Stimulated activated naive B cell treated with anti-CD40 and anti-IgM and Interleukin-4, amounts not matched to agents 10 μg/mL and 1 μg/mL and 100 μg/mL, for 72 hours (primary cell): ENCODE data around the gene PPP1R16B.
"Not testable (repeated sequence)": the region's sequence is repeated elsewhere in the genome, so short reads cannot be mapped to it uniquely, and the experiment has no call there.

ENCODE experiments used
- ATAC-seq, 2 donors: fragments of 150-1000 bp; cut with Tn5 transposase; replicated peaks; 2 replicates each; pipeline ENCODE4 v1.10.0; 2021; ENCODE audit warnings: moderate library complexity in 1 of 2
- DNase-seq: peaks from one replicate; pipeline ENCODE4 v3.0.0; 2021
- H3K27ac Mint-ChIP-seq: one replicate; pipeline ENCODE4 v1.8.0; 2022; ENCODE audit warnings: mild to moderate bottlenecking, mixed read lengths
- H3K27me3 Mint-ChIP-seq, 2 donors: one replicate each; pipeline ENCODE4 v1.8.0; 2022; ENCODE audit warnings: mixed read lengths in 2 of 2
- H3K36me3 Mint-ChIP-seq, 2 donors: one replicate each; pipeline ENCODE4 v1.8.0; 2022; ENCODE audit warnings: mixed read lengths in 2 of 2, mild to moderate bottlenecking in 1 of 2
- H3K4me1 Mint-ChIP-seq, 2 donors: one replicate each; pipeline ENCODE4 v1.8.0; 2022; ENCODE audit warnings: mixed read lengths in 2 of 2, mild to moderate bottlenecking in 1 of 2
- H3K4me3 Mint-ChIP-seq, 2 donors: one replicate each; pipeline ENCODE4 v1.8.0; 2022; ENCODE audit warnings: mild to moderate bottlenecking in 2 of 2, mixed read lengths in 2 of 2, moderate library complexity in 1 of 2
- H3K9me3 Mint-ChIP-seq, 2 donors: one replicate each; pipeline ENCODE4 v1.8.0; 2022; ENCODE audit warnings: mixed read lengths in 2 of 2, mild to moderate bottlenecking in 1 of 2

The PPP1R16B gene

DNA sequence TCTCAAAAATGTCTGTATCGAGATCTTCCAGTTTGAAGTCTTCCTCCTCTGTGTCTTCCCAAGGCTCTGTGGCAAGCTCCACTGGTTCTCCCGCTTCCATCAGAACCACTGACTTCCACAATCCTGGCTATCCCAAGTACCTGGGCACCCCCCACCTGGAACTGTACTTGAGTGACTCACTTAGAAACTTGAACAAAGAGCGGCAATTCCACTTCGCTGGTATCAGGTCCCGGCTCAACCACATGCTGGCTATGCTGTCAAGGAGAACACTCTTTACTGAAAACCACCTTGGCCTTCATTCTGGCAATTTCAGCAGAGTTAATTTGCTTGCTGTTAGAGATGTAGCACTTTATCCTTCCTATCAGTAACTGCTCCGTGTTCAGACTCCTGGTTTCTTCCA is 146.7 kb downstream of the PPP1R16B start:
- H3K4me1 Mint-ChIP-seq: no peaks in the 10 kb centered on the region
- ATAC-seq (no peak), DNase-seq (no peak)
- no peaks in the 10 kb centered on the region for H3K9me3 Mint-ChIP-seq
- no peaks in the 10 kb centered on the region for H3K27me3 Mint-ChIP-seq
- peaks cover 0 to 4% of the 10 kb centered on the region in 2 donors for H3K36me3 Mint-ChIP-seq
- H3K27ac Mint-ChIP-seq: no peak overlapping the region
- H3K4me3 Mint-ChIP-seq: no peak overlapping the region

DNA sequence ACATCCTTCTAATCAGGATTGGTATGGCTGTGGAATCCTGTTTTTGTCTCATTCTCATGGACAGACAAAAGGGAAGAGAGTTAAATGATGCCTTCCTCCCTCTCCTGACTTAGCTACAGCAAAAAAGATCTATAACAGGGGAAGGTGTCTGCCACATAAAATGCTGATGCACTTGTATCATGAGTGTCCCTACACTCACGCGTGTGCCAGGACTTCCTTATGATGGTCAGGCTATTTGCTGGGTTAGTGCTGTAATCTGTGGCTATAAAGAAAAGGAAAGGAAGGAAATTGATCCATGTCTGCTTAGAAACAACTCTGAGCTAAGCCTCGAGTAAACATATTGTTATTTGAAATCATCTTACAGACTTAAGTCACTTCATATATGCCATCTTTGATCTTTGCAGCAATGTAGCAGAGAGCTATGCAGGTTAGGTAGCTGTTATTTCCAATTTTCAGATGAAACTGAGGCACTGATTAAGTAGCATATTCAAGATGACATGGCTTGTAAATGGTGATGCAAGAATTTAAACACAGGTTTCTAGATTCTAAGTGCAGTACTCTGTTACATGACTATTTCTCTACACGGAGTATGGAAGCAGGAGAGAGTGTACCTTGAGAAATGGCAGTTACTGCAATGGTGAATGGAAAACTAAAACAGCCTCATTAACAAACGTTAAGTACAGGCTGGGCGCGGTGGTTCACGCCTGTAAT is 148.3 kb downstream of the PPP1R16B start:
- no peak for ATAC-seq
- no peak overlapping the region for H3K4me3 Mint-ChIP-seq
- peaks cover 0 to 4% of the 10 kb centered on the region in 2 donors for H3K36me3 Mint-ChIP-seq
- no peaks in the 10 kb centered on the region for H3K27me3 Mint-ChIP-seq
- H3K9me3 Mint-ChIP-seq: no peaks in the 10 kb centered on the region
- H3K27ac Mint-ChIP-seq: no peak overlapping the region
- DNase-seq: no peak
- H3K4me1 Mint-ChIP-seq: no peaks in the 10 kb centered on the region

DNA sequence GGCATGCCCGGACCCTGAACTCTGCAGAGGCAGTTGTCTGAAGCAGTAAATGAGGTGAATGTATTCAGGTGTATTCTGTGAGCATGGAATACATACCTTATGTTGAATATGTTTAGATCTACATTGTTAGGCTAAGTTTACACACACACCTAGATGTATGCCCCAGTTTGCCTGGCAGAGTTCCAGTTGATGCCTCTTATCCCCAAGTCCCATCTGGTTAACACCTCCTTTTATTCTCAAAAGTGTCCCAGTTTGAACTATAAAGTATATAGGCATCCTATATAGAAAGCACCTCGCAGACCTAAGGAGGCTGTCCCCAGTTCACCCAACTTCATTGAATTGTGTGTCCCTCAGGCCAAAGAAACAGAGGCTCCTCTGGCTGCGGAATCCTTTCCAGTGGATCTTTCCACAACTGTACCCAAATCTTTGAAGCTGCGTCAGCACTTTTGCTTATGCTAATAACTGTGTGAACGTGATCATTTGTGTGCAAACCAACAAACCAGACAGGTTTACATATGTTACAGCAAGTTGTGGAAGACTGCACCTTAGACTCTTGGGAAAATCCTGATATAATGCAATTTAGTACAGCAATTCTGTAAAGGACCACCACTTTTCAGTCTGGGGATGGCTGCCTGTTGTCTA is 151.9 kb downstream of the PPP1R16B start:
- no peaks in the 10 kb centered on the region for H3K27me3 Mint-ChIP-seq

DNA sequence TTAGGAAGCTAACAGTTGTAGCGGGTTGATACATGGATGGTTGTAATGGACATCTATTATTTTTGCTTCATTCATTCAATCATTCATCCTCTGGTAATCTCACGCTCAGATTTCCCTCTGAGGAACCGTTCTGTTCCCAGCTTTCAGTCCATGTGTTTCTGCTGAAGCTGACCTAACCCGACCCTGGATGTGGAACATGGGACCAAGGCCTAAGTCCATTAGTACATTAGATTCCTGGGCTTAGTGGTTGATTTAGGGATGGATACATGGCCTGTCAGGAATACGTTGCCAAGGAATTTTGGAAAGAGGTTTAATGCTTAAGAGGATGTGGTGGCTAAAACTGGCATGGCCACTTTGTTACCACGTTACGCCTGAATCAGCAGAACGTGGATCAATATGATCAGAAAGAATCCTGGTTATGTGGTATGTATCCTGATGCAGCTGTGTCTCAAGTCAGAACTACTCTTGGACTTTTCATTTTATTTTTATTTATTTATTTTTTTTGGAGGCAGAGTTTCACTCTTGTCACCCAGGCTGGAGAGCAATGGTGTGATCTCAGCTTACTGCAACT is 152.5 kb downstream of the PPP1R16B start:
- no peaks in the 10 kb centered on the region for H3K9me3 Mint-ChIP-seq
- no peaks in the 10 kb centered on the region for H3K27me3 Mint-ChIP-seq
- no peak overlapping the region for H3K27ac Mint-ChIP-seq

More for the DNA sequence above, 151.9 kb downstream of the PPP1R16B start:
- no peak for DNase-seq
- H3K27ac Mint-ChIP-seq: no peak overlapping the region
- H3K4me1 Mint-ChIP-seq: peaks cover 10% of the 10 kb centered on the region in 2 donors
- H3K4me3 Mint-ChIP-seq: no peak overlapping the region
- no peak for ATAC-seq
- no peaks in the 10 kb centered on the region for H3K9me3 Mint-ChIP-seq
- peaks cover 0 to 6% of the 10 kb centered on the region in 2 donors for H3K36me3 Mint-ChIP-seq

DNA sequence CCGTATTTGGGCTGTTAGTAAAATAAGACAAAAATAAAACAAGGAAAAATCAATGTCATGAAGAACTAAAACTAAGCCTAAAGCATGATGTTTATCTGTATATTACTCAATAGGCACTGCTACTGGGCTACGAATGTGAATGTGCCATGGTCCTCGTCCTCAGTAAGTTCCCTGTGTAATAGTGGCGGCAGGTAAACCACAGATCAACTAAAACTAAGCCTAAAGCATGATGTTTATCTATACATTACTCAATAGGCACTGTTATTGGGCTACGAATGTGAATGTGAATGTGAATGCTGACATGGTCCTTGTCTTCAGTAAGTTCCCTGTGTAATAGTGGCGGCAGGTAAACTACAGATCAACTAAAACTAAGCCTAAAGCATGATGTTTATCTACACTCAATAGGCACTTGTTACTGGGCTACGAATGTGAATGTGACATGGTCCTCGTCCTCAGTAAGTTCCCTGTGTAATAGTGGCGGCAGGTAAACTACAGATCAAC is 154.7 kb downstream of the PPP1R16B start:
- not testable (repeated sequence) for H3K4me3 Mint-ChIP-seq

More for the DNA sequence above, 152.5 kb downstream of the PPP1R16B start:
- Mint-ChIP-seq H3K4me3 (no peak overlapping the region), H3K36me3 (peaks cover 0 to 6% of the 10 kb centered on the region in 2 donors), H3K4me1 (peaks cover 13 to 14% of the 10 kb centered on the region in 2 donors)
- DNase-seq (no peak), ATAC-seq (no peak)

DNA sequence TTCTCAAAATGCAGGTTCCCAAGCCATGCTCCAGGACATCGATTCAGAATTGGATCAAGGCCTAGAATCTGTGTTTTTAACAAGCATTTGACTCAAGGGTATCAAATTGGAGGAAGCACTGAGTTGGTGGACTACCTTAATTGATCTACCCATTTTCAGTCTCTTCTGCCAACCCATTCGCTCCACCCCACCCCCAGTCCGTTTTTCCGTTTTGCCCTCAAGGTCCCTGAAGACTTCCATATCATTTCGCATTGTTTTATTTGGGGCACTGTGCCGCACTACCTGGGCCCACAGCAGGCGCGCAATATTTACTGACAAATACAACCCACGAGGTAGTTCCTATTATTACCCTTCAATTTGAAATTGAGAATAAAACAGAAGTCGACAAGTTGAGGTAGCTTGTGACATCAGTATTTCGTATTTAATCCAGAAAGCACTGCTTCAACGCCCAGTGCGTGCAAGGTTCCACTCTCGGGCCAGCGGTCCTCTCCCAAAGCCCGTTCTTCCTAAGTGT is 156.1 kb downstream of the PPP1R16B start:
- ATAC-seq: peak; percentile 0 to 5
- DNase-seq: no peak

More for the DNA sequence above, 154.7 kb downstream of the PPP1R16B start:
- DNase-seq, H3K27me3 Mint-ChIP-seq, ATAC-seq, H3K9me3 Mint-ChIP-seq, H3K27ac Mint-ChIP-seq: not testable (repeated sequence)
- Mint-ChIP-seq H3K4me1 (peaks cover 17% of the 10 kb centered on the region in 2 donors), H3K36me3 (peaks cover 5 to 17% of the 10 kb centered on the region in 2 donors)

DNA sequence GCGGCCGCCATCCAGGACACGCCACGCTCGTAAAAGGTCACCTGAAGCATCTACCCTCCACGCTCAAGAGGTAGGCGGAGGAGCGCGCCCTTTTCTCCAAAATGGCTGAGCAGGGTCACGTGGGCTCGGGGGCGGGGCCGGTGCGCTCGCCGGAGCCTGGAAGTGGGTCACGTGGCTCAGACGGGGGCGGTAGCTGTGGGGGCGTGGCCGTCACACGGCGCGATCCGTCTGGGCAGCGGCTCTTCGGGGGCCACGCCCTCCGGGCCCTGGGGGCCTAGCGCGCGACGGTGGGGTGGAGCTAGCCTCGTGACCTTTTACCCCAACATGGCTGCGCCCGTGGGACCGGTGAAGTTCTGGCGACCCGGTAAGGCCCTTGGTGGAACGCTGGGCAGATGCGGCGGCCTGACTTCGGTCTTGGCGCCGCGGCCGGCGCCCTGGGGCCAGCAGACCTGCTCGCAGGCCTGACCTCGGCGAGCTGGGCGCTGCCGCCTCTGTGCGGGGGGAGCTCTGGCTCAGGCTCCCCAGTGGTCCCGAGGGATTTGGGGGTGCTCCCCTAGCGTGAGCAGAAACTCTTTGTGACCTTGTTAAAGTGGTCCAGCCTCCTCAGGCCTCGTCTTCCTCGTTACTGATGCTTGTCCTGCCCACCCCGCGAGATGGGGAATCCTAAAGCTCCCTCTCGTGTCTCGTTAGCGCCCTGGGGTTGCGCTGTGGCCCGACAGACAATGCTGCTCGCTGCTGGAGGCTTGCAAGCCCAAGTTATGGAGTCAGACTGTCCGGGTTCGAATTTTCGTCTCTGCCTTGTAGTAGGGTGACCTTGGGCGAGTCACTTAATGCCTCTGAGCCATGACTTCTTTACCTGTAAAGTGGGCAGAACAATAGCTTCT is 156.8 kb downstream of the PPP1R16B start, which contains the start of gene DHX35:
TSS of gene DHX35 (plus strand) at position 301 of the 884 bp plus-strand sequence. CDS start at position 325, 24 bp downstream.
- peak; percentile 93 to 96 for ATAC-seq
- H3K9me3 Mint-ChIP-seq: no peaks in the 10 kb centered on the region
- peaks cover 17% of the 10 kb centered on the region in 2 donors for H3K4me1 Mint-ChIP-seq
- DNase-seq: peak; percentile 98
- peaks cover 5 to 20% of the 10 kb centered on the region in 2 donors for H3K36me3 Mint-ChIP-seq
- peak within 1 kb of the TSS; percentile 98 for H3K27ac Mint-ChIP-seq
- no peaks in the 10 kb centered on the region for H3K27me3 Mint-ChIP-seq
- peak within 1 kb of the TSS; percentile 90 to 95 for H3K4me3 Mint-ChIP-seq

More for the DNA sequence above, 156.1 kb downstream of the PPP1R16B start:
- Mint-ChIP-seq H3K4me3 (peak overlapping the region; percentile 90 to 95), H3K4me1 (peaks cover 17% of the 10 kb centered on the region in 2 donors), H3K9me3 (no peaks in the 10 kb centered on the region), H3K27ac (peak overlapping the region; percentile 98), H3K36me3 (peaks cover 5 to 20% of the 10 kb centered on the region in 2 donors), H3K27me3 (no peaks in the 10 kb centered on the region)

DNA sequence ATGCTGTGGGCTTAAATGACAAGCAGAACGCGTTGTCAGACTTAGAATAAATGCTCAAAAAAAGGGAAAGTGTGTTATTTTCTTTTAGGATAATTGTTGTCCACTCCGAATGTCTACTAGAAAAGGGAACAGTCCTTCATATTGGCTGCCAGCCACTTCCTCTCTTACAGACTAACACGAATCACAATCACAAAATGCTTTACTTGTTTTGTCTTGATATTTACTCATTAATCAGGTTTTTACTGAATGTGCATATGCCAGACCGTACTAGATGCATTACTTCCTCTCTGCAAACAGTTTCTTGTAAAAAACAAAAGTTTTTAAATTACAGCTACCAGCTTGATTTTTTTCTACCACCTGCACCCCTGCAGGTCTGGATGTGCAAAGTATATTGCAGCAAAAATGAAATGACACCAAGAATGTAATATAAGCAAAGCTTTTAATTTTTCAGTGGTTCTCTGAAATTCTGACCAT is 157.5 kb downstream of the PPP1R16B start:
- Mint-ChIP-seq H3K27ac (peak overlapping the region; percentile 98), H3K4me1 (peaks cover 17 to 19% of the 10 kb centered on the region in 2 donors), H3K9me3 (no peaks in the 10 kb centered on the region), H3K36me3 (peaks cover 7 to 20% of the 10 kb centered on the region in 2 donors), H3K4me3 (peak overlapping the region; percentile 90 to 95), H3K27me3 (no peaks in the 10 kb centered on the region)
- DNase-seq: no peak
- ATAC-seq: no peak

DNA sequence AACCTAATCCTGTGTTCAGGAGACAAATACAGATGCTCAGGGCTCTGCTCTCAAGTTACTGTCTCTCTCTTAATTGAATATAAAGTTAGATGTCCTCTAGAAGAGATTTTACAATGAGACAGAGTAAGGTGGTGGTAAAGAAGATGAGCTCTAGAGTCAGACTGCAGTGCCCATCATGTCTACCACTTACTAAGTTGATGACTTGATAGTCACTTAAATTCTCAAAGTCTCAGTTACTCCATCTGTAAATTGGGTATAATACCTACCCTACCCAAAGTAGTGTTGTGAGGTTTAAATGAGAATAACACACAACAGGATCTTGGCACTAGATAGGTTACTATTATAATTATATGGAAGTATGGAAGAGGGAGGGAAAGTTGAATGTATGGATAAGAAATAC is 158.2 kb downstream of the PPP1R16B start:
- Mint-ChIP-seq H3K27ac (no peak overlapping the region), H3K27me3 (no peaks in the 10 kb centered on the region), H3K36me3 (peaks cover 8 to 20% of the 10 kb centered on the region in 2 donors)

DNA sequence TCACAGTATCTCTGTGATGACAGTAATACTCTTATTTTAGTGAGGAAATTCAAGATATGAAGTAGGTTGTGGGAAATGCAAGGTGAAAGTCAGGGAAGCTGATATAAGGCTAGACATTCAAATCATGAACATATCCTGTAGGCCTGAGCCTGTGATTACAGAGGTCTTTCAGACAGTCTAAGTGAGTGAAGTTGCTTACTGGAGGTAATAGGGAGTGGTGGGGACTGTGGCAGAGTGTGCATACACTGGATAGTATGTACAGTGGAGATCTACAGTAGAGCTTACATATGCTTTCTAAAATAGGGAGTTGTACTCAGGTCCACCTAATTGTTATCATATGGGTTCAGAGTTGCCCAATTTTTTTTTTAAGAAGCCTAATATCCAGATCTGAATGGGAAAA is 159.8 kb downstream of the PPP1R16B start:
- Mint-ChIP-seq H3K27me3 (no peaks in the 10 kb centered on the region), H3K4me1 (peaks cover 17 to 20% of the 10 kb centered on the region in 2 donors), H3K9me3 (no peaks in the 10 kb centered on the region), H3K27ac (no peak overlapping the region), H3K4me3 (no peak overlapping the region), H3K36me3 (peaks cover 13 to 28% of the 10 kb centered on the region in 2 donors)
- ATAC-seq: no peak
- no peak for DNase-seq

More for the DNA sequence above, 158.2 kb downstream of the PPP1R16B start:
- H3K4me3 Mint-ChIP-seq: no peak overlapping the region
- ATAC-seq (no peak), DNase-seq (no peak)
- H3K9me3 Mint-ChIP-seq: no peaks in the 10 kb centered on the region
- H3K4me1 Mint-ChIP-seq: peaks cover 17 to 20% of the 10 kb centered on the region in 2 donors

DNA sequence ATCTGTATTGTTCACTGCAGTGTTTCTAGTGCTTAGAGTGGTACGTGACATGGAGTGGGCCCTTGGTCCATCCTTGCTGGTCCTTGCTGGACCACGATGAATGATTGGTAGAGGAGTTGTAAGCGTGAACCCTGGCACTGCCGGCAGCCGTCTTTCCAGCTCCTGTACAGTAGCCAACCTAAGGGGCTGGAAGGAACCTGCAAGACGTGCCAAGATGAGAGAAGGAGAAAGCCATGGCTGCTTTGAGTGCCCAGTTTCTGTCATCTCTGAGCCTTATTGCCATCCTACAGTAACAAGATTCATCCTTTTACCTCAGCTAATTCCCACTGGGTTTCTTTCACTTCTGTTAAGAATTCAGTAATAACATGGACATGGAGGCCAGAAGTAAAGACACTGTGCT is 162.6 kb downstream of the PPP1R16B start:
- H3K4me1 Mint-ChIP-seq: peaks cover 12 to 19% of the 10 kb centered on the region in 2 donors
- H3K9me3 Mint-ChIP-seq: no peaks in the 10 kb centered on the region
- peaks cover 26 to 35% of the 10 kb centered on the region in 2 donors for H3K36me3 Mint-ChIP-seq
- H3K27ac Mint-ChIP-seq: no peak overlapping the region
- H3K27me3 Mint-ChIP-seq: no peaks in the 10 kb centered on the region
- no peak overlapping the region for H3K4me3 Mint-ChIP-seq
- no peak for DNase-seq
- ATAC-seq: no peak

DNA sequence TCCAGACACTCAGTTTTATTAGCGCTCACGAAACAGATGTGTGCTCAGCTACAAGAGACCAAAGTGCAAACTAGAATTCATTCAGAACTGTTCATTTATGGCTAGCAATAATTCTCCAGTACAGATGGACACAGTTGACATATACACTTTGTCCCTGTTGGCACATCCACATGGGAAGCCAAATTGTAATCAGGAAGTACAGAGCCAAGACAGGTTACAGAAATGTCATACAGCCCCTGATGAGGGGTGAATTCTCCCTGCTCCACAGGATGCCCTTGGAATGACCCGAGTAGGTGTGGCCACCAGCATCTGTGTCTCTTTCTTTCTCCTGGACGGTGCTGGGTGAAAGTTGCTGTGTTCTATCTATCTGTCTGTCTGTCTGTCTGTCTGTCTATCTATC is 164.2 kb downstream of the PPP1R16B start:
- H3K36me3 Mint-ChIP-seq: peaks cover 36 to 42% of the 10 kb centered on the region in 2 donors
- no peaks in the 10 kb centered on the region for H3K27me3 Mint-ChIP-seq
- DNase-seq (no peak), ATAC-seq (no peak)
- peaks cover 17 to 28% of the 10 kb centered on the region in 2 donors for H3K4me1 Mint-ChIP-seq
- H3K4me3 Mint-ChIP-seq: no peak overlapping the region
- H3K27ac Mint-ChIP-seq: no peak overlapping the region
- no peaks in the 10 kb centered on the region for H3K9me3 Mint-ChIP-seq

DNA sequence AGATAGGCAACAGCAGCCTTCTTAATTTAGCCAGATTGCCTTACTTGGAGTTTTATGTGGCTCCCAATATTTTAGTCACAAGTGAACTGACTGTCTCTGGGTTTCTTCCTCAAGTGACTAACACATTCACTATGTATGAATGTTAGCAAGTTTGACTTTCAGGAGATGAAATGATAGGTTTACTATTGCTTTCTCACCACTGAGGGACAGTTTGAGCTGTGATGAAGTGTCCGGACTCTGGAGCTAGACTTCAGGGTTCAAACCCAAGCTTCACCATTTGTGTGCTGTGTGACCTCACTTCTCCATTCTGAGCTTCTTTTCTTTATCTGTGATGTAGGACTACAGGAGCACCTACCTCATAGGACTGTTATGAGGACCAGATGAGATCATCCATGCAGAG is 164.8 kb downstream of the PPP1R16B start:
- DNase-seq (no peak), ATAC-seq (no peak)
- peaks cover 38% of the 10 kb centered on the region in 2 donors for H3K36me3 Mint-ChIP-seq
- no peaks in the 10 kb centered on the region for H3K9me3 Mint-ChIP-seq
- H3K4me1 Mint-ChIP-seq: peaks cover 17 to 28% of the 10 kb centered on the region in 2 donors
- no peak overlapping the region for H3K27ac Mint-ChIP-seq
- no peak overlapping the region for H3K4me3 Mint-ChIP-seq
- no peaks in the 10 kb centered on the region for H3K27me3 Mint-ChIP-seq
